Measurements from ENCODE around the gene N4BP2L2. TPM values are rescaled to one million over a fixed set of nuclear protein-coding genes. Genes with fewer than 3 reads are reported as not detected.

N4BP2L2 gene
- total RNA-seq, 1 donor from 2014 or later = 98.7 TPM

DNA sequence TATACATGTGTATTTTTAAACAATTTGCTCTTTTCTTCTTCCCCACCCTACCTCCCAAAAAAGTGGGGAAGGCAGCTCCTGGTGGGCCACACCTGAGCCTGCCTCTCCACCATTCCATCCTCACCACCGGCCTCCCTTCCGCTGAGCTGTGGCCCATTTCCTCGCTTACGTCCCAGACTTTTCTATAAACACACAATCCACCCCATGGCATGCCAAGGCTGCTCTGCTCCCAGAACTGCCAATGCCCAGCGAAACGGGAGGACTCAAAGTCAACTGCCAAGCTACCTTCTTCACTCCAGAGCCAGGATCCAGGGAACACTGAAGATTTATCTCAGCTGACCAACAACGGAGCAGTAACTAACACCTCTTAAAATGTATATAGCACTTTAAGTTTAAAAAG, 113.4 kb downstream of the N4BP2L2 start:
- DNase-seq = no peak

DNA sequence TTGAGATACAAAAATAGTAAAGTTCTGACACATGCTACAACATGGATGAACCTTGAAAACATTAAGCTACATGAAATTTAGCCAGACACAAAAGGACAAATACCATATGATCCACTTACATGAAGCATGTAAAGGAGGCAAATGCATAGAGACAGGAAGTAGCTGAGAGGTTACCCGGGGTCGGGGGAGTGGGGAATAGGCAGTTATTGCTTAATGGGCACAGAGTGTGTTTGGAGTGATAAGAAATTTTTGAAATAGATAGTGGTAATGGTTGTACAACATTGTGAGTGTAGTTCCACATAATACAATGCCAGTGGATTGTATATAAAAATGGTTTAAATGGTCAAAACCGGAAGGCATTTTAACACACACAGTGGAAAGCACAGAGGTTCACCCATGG, 115.0 kb downstream of the N4BP2L2 start:
- DNase-seq = no peak

DNA sequence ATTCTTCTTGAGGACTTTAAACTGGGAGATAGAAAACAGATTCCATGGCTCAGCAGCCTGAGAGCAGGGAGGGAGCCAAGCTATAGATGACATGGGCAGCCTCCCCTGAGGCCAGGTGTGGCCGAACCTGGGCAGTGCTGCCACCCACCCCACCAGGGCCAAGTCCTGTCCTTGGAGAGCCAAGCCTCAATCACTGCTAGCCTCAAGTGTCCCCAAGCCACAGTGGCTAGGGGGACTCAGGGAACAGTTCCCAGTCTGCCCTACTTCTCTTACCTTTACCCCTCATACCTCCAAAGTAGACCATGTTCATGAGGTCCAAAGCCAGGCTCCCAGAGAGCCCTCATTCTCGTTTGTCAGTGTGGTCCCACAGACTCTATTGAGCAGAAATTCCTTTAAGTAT, 118.7 kb downstream of the N4BP2L2 start:
- DNase-seq = no peak

DNA sequence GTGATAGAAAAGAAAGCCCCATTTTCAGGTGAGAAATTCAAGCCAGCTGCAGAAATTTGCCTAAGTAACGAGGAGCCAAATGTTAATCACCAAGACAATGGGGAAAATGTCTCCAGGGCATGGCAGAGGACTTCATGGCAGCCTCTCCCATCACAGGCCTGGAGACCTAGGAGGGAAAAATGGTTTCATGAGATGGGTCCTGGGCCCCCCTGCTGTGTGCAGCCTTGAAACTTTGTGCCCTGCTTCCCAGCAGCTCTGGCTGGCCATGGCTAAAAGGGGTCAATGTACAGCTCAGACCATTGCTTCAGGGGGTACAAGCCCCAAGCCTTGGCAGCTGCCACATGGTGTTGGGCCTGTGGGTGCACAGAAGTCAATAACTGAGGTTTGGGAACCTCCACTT, 120.6 kb downstream of the N4BP2L2 start:
- no peak for DNase-seq

DNA sequence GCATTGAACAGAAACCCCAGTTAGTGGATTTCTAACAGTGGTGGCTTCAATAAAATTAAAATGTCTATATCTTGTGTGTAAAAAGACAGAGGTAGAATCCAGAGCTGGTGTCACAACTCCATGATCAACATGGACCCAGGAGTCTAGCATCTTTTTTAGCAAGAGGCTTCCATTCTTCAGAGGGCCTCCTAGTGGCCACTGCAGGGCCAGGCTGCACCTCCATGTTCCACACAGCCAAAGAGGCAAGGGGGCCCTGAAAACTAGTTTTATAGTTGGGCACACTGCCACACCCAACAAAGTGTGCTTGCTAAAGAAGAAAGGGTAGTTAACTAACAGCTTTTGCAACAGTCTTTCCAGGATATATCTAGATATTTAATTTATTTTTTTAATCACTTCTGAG, 123.6 kb downstream of the N4BP2L2 start:
- peak; percentile 32 for DNase-seq

DNA sequence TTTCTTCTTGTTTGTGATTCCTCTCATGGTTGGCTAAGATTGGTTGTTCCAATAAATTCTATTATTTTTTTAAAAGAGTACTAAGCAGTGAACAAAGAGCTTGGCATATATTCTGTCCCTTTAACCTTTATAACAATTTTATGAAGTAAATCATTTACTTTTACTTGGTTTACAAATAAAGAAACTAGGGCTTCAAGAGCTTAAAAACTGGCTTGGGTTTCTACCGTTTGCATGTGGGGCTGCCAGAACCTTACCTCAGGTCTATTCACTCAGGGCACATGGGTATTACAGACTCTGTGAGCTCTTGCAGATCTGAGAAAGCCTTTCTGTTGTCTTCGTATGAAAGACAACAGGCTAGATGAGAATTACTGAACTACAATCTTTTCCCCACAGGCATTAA, 124.0 kb downstream of the N4BP2L2 start:
- DNase-seq = no peak

DNA sequence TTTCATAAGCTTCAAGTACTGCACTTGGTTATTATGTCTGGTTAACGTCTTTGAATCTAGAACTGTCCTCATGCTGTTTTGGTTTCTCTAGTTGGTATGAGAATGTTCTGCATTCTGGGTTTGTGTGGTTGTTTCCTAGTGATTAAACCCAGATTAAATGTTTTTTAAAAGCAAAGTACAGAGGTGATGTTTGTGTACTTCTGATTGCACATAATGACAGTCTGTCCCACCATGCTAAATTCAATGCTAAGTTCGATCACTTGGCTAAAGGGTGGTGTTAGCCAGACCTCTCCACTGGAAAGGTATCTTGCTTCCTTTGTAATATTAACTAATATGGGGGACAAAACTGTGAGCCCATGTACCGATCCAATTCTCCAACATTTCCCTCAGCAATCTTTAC, 125.3 kb downstream of the N4BP2L2 start:
- no peak for DNase-seq

DNA sequence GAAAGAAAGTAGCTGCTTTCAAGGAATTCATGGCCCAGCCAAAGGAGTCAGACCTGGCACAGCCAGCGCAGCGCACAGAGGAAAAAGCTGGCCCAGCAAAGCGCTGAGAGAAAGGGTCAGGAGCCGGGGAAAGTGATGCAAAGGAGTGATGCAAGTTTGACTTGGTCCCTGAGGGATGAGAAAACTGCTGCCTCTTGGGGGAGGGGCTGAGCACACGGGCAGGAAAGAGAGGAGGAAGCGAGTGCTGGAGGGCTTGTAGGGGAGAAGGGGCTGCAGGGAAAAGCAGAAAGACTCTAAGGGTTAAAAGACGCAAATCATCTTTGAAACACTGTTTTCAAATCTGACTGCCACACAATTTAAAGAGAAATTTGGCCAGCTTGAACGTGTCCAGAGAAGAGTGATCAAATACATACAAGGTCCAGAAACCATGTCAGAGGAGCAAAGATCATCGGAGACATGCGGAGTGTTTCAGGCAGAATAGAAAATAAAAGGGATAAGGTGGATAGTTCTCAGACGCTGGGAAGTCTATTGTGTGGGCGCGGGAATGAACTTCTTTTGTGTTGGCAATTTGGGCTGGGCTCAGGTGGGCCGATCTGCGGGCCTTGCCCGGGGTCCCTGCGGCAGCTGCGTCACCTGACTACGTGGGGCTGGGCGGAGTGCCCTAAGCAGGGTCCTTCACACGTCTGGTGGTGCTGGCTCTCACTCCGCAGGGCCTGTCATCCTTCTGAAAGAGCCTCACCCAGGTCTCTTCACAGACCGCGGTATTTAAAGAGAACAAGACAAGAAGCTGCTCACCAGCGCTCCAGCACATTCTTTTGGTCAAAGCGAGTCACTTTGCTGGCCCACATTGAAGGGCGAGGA, 128.8 kb downstream of the N4BP2L2 start:
- DNase-seq = no peak

DNA sequence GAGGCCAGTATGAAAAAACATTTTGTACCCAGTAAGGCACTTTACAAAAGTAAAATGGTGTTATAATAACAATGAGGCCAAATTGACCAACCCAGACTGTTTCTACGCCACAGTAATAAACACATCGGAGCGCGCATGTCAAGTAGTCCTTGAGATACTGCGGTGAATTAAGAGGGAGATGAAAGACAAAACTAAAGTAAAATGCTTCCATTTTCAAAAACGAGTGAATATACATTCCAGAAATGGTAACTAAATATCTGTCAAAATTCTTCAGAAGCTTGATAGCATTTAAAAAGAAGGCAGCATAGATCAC, 129.6 kb downstream of the N4BP2L2 start:
- DNase-seq = no peak

DNA sequence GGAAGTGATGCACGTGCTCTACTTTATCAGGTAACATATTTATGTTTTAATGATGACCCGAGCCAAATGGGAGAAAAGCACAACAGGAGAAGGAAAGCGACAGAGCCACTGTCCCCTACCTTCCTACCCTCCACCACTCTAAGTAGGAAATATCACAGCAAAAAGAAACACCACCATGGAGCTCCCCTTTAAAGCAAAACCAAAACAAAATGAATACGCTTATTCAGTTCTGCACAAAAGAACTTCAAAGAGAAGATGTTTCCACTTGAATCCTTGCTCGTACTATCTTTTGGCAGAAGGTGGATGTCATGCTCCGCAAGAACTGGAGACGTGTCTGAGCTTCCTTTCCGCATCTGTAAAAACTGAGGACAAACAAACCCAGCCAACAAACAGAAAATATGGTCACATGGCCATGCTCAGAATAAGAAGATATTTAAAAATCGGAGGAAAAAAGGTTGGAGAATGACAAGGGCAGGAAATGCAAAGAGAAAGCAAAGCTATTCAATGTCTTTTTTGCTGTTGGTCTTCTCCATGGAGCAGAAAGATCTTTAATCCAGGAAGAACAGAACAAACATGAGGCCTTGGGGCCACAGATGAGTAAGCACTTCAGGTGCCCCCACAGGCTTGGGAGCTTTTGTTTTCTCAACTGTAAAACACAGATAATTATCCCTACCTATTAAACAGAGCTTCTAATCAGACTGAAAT, 130.1 kb downstream of the N4BP2L2 start:
- DNase-seq = no peak

DNA sequence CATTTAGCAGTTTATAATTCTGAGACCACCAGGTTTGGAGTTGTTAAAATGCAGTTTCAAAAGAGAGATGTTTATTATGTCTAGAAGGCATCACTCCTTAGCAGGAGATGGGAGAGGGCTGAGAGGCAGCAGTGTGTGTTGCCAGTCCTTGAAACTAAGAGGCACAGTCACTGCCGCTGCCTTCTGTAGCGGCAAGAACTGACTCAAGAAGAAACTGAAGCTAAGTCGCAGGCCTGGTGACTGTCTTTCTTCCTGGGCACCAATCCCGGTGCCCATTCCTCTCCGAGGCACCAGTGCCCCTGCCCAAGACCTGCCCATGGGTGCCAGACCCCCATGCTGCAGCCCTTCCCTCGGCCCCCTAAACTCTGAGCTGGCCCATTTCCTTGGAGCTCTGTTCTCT, 130.7 kb downstream of the N4BP2L2 start:
- DNase-seq = no peak

DNA sequence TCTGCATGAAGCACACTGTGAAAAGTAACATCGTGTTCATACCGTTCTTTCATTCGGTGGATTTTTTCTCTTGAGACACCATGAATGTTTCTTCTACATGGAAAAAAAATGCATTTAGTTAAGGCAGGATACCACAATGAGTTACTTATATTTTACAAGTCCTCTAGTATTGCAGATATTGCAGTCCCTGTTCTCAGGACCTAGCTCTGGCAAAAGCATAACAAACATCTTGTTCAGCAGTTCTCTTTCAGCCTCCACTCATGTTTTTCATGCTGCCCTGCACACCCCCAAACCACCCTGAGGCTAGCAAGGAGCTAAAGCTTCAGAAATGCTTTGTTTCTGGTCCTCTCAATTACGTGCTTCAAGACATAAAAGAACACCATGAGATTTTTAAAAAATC, 135.5 kb downstream of the N4BP2L2 start:
- DNase-seq = no peak

DNA sequence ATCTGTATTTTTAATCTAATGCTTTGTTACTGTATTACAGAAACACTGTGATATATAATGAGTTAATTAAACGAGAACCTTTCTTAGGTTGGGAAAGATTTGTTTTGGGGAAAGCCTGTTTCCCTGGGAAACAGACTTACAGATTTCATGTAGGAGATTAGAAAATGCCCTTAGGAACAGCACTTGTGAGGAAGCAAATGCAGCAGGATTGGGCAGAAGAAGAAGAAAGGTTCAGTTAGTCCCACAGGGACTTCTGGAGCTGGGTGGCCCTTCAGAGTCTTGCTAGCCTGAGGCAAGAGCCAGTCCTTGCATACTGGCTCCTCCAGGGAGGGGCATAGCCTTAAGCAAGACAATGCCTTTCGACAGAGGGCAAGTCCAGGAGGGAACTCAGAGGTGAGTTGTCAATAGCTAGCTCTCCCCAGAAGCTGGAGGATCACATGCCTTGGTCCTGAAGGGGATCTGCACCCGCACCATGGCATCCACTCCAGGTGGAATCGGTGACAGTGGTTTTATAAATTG, 147.4 kb downstream of the N4BP2L2 start:
- DNase-seq = no peak

DNA sequence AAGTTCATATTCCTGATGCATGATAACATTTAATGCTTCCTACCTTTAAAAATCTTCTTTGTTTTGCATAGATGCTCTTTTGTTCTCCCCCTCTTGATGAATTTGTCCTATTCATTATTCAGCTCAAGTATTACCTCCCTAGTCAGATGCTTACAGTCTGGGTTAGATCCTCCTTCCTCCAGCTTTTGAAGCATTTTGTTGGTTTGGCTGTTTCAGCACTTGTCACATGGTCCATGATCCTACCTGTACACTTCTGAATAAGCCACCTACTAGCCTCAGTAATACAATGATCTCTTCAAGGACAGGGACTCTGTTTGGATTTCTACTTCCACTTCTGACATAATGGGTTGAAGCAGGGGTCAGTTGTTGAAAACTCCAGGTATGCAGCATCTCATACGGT, 148.1 kb downstream of the N4BP2L2 start:
- DNase-seq = no peak

DNA sequence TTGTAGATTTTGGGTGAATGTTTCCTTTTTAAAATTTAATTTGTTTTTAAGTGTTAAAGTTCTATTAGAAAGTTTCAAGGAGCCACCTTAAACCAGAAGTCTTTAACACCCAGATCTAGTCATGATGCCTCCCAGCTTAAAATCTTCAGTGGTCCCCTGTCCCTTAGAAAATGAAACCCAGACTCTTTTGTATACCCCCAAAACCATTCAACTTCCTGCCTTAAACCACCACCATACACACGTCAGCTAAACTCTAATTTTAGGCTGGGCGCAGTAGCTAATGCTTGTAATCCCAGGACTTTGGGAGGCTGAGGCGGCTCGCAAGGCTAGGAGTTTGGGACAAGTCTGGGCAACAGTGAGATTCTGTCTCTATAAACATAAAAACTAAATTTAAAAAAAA, 148.5 kb downstream of the N4BP2L2 start:
- DNase-seq = no peak

DNA sequence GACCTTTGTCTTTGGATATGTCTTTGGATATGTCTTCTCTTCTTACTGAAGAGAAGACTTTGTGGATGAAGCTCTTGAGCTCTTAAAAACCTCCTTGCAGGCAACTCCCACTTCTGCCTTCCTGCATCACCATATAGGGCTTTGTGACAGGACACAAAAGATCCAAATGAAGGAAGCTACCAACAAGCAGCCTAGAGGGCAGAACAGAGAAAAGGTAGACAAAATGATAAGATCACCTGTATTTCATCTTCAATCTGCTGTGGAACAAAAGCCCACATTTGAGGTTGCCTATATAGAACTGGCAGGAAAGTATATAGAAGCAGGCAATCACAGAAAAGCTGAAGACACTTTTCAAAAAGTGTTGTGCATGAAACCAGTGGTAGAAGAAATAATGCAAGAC, 153.2 kb downstream of the N4BP2L2 start:
- no peak for DNase-seq

DNA sequence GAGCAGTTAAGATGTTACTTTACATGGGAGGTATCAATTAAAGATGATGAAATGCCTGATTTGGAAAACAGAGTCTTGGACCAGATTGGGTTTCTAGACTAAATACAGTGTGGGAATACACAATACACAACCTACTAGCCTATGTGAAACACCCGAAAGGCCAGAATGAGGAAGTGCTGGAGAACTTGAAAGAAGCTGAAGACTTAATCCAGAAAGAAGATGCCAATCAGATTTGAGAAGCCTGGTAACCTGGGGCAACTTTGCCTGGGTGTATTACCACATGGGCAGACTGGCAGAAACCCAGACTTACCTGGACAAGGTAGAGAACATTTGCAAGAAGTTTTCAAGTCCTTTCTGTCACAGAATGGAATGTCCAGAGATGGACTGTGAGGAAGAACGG, 153.9 kb downstream of the N4BP2L2 start:
- DNase-seq = no peak

DNA sequence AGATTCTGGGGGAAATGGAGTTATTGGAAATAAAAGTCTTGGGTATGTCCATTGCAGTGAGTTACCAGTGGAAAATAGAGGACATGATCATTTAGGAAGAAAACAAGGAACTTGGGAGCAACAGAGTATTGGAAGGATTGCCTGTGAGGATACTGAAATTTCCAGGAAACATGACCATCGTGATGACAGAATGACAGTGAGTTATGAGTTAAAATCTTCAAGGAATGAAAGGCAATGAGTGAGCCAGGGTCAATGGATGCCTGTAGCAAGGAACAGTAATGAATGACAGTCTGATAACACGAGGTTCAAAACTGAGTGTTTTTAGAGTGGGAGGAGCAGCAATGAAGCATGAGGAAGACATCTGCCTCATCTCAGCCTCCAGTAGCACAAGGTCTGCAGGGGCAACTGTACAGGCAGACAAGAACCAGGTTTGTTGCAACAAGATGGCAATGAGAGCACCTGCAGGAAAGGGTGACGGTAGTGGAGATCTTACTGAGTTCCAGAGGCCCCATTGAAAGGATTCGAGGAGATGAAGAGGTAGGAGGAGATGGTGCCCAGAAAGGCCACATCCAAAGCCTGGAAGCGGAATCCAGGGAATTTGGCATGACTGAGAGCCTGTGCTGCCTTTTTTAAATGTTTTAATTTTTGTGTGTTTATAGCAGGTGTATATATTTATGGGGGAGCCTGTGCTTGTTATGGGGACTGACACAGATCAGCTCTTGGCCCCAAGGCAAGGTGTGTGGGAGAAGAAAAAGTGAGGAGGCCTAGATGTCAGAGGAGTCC, 154.6 kb downstream of the N4BP2L2 start:
- no peak for DNase-seq

Other genes starting within 250 kb of the N4BP2L2 start
- not detected in 2 replicates for gene ZAR1L, start 223.4 kb downstream of the N4BP2L2 start, total RNA-seq
- gene BRCA2, start 223.3 kb downstream of the N4BP2L2 start, total RNA-seq = 4.6 and 13.2 TPM in 2 replicates
- gene N4BP2L1, start 110.7 kb downstream of the N4BP2L2 start, total RNA-seq = 6.1 and 13.8 TPM in 2 replicates
- 35.7 and 40.2 TPM in 2 replicates for gene PDS5B, start 47.7 kb upstream of the N4BP2L2 start, total RNA-seq

All from dermis blood vessel endothelial cell (primary cell).